IPS DF 4.7 (cell line): ENCODE data around the gene USP14.

Experiments
- DNase-seq: peaks from one replicate; pipeline ENCODE4 v3.0.0-alpha.2; 2013; ENCODE audit warnings: low spot score; ENCODE audit errors: extremely low read depth

USP14 gene

DNA sequence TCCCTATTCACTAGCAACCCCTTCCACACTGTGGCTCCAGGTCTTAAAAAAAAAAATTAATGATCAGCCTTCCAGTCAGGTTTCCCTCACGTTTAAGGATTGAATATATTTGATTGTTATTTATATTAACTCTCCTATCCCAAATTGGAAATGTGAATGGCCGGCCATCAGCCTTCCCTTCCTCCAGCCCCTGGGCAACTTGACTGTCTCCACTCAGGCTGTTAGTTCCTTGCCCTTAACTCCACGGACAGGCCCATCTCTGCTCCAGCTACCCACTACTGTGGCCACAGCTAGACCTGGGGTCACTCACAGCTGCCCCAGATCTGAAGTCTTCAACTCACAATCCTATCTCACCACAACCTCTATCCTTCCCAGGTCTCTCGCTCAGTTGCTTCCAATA is 69.5 kb downstream of the USP14 start:
- no peak for DNase-seq

- DNase-seq = no peak
These were observed 70.2 kb downstream of the USP14 start for GRCh38 chr18:228586-228985.

DNA sequence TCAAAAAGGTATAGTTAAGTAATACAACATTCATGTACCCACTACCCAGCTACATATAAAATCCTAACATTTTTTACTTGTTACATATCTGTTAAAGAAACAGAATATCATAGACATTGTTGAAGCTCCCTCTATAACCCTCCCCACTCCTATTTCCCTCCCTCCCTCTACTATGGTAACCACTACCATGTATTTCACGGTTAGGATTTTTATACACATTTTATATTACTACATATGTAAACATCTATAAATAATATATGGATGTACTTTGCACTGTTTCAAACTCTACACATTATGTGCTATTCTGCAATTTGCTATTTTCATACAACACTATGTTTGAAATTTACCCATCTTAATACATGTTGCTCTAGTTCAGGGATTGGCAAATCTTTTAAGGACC is 73.2 kb downstream of the USP14 start:
- DNase-seq = no peak

DNA sequence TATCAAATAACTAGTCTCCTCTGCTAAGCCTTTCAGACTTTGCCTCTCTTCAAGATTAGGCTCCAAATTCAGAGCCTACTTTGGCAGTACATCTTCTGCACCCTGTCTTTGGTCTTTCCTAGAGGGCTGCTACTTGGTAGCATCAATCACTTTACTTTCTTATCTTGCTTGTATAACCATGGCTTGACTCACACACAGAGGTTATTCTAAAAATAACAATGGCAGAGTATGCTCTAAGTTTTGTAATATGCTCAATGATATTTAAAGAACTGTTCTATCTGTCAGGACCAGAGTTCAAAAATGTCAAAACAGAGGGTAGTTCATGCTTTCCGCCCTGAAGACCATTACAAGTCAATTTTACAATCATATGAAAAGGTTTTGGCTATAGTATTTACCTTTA is 81.8 kb downstream of the USP14 start:
- no peak for DNase-seq

DNA sequence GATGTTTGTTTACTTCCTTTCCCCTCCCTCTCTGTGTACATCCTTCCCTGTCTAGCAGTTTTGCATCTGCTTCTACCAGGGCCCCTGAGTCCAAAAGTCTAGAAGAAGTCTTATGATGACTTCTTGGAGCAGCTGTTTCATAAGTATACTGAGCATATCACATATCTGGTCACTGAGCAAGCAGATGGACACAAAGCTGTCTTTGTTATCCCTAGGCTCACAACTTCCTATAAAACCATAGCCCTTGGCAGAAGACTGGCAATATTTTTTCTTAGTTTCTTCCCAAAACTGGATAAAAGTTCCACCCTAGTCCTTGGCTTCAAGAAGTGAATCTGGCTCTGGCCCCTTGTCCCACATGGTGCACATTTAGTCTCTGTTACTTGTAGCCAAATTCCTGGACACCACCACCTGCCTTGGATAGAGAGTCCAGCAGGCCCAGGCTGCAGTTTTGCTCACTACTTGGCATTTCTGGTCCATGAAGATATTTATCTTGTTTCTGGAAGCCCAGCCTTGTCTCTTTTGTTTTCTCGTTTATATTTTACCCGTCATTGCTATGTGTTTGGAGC is 87.0 kb downstream of the USP14 start:
- DNase-seq = no peak

DNA sequence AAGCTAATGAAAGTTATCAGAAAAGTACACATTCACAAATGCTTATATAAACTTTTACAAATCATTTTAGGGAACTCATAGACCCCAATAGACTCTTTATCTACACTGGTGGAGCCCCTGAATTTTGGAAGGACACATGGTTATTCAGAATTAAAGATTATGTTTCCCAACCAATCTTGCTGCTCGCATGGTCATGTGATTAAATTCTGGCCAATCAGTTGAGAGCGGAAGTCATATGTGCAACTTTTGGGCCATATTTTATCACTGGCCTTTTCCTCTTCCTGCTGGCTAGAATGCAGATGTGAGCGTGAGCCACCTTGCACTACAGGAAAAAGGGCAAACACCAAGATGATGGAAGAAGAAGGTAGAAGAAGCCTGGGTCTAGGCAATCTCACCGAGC is 89.7 kb downstream of the USP14 start:
- no peak for DNase-seq

- no peak for DNase-seq
These were observed 92.3 kb downstream of the USP14 start for GRCh38 chr18:250685-251084.

DNA sequence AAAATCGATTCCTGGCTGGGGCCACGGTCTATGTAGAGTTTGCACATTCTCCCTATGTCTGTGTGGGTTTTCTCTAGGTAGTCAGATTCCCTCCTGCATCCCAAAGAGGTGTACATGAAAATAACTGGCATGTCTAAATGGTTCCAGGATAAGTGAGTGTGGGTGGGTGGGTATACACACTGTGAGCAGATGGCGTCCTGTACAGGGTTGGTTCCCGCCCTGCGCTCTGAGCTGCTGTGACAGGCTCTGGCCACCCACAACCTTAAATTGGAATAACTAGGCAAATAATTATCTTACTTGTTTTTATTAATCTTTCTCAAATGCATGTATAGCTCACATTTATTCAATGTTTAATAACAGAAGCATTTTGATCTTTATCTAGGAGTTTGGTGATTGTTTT is 93.2 kb downstream of the USP14 start:
- DNase-seq = no peak

DNA sequence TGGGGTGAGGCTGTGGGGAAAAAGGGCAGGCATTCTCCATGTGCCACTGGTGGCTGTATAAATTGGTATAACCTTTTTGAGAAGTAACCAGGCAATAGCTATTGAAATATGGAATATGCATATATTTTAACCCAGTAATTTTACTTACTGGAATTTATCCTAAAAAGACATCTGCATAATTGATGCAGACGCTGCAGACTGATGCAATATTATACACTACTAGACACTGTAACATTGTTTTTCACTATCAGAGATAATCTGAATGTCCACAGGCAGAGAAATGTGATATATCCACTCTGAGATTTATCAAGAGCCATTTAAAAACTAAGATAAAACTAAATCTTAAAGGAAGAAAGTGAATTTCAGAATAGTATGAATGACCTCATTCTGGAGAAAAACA is 94.8 kb downstream of the USP14 start:
- DNase-seq = no peak

DNA sequence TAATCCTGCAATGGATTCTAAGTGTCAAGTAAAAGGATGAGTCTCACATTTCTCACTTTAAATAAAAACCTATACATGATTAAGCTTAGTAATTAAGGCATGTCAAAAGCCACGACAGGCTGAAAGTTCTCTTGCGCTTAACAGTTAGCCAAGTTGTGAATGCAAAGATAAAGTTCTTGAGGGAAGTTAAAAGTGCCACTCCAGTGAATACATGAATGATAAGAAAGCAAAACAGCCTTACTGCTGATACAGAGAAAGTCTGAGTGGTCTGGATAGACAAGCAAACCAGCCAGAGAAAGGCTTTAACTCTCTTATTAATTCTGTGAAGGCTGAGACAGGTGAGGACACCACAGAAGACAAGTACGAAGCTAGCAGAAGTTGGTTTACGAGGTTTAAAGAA is 96.8 kb downstream of the USP14 start:
- DNase-seq = no peak

- DNase-seq = no peak
These were observed 102.2 kb downstream of the USP14 start for GRCh38 chr18:260547-260946.

GRCh38 chr18:261398-262073 is 103.2 kb downstream of the USP14 start:
- DNase-seq = no peak
